SK-N-SH (cell line): ENCODE data around the gene OAS2. TPM values are rescaled to one million over a fixed set of nuclear protein-coding genes. Genes with fewer than 3 reads are reported as not detected.

ENCODE experiments used
- CTCF ChIA-PET: fragments of 300-600, 350-600 bp; formaldehyde crosslinking; extraction: SDS; loops from one replicate; lab custom pipeline; 2021; lab: Yijun Ruan, JAX
- POLR2A ChIA-PET: fragments of 350-600 bp; sonication (Branson Sonifier 250); formaldehyde crosslinking; extraction: SDS; loops from one replicate; lab custom pipeline; 2020; ENCODE audit warnings: antibody characterized with exemption, inconsistent platforms; lab: Yijun Ruan, JAX
- DNase-seq: peaks from one replicate; pipeline ENCODE4 v3.0.0; 2012
- H2AFZ ChIP-seq: fragments of 200-600 bp; sonication (generic); 2 replicates; pipeline ENCODE4 v1.8.1; 2016; ENCODE audit warnings: antibody characterized with exemption, mild to moderate bottlenecking, low read depth
- H3F3A ChIP-seq: fragments of 200-600 bp; sonication (generic); replicated peaks from 2 replicates; pipeline ENCODE3; 2016; ENCODE audit warnings: antibody characterized with exemption, mild to moderate bottlenecking; ENCODE audit not compliant: insufficient read depth
- H3K27ac ChIP-seq, 2 experiments: fragments of 200-500 bp in 1 of 2; fragments of 200-600 bp in 1 of 2; sonication (Bioruptor generic) in 1 of 2; sonication (generic), shearing (Covaris generic) in 1 of 2; 2 replicates each; pipeline versions ENCODE4 v1.5.1 to v1.6.1; 2014 to 2016; ENCODE audit warnings: low read depth in 2 of 2, inconsistent platforms in 1 of 2, low read length in 1 of 2, mild to moderate bottlenecking in 1 of 2, mixed read lengths in 1 of 2
- H3K27me3 ChIP-seq: fragments of 200-600 bp; sonication (generic), shearing (Covaris generic); 2 replicates; pipeline ENCODE4 v1.6.1; 2016; ENCODE audit warnings: mixed run types; ENCODE audit not compliant: insufficient read depth
- H3K36me3 ChIP-seq, 2 experiments: fragments of 200-500 bp in 1 of 2; fragments of 200-600 bp in 1 of 2; sonication (Bioruptor generic) in 1 of 2; sonication (generic) in 1 of 2; replicated peaks in 1 of 2; 2 replicates each; pipeline versions ENCODE3 to v1.5.1; 2014 to 2016; ENCODE audit warnings: low read length in 1 of 2, mild to moderate bottlenecking in 1 of 2; ENCODE audit not compliant: insufficient read depth in 2 of 2, control insufficient read depth in 1 of 2
- H3K4me1 ChIP-seq, 2 experiments: fragments of 200-500 bp in 1 of 2; fragments of 200-600 bp in 1 of 2; sonication (Bioruptor generic) in 1 of 2; sonication (generic), shearing (Covaris generic) in 1 of 2; 2 replicates each; pipeline versions ENCODE4 v1.5.1 to v1.6.1; 2014 to 2016; ENCODE audit warnings: low read depth in 1 of 2, low read length in 1 of 2, mixed run types in 1 of 2; ENCODE audit not compliant: insufficient read depth in 2 of 2, control insufficient read depth in 1 of 2
- H3K4me2 ChIP-seq: fragments of 200-600 bp; sonication (generic), shearing (Covaris generic); 2 replicates; pipeline ENCODE4 v1.6.1; 2017; ENCODE audit warnings: mixed run types
- H3K4me3 ChIP-seq, 2 experiments: fragments of 200-500 bp in 1 of 2; fragments of 200-600 bp in 1 of 2; sonication (Bioruptor generic) in 1 of 2; sonication (generic), shearing (Covaris generic) in 1 of 2; 2 replicates each; pipeline versions ENCODE4 v1.5.1 to v1.8.1; 2014 to 2016; ENCODE audit warnings: low read depth in 2 of 2, inconsistent platforms in 1 of 2, low read length in 1 of 2, mild to moderate bottlenecking in 1 of 2, mixed read lengths in 1 of 2, moderate library complexity in 1 of 2
- H3K79me2 ChIP-seq: fragments of 200-600 bp; sonication (generic); 2 replicates; pipeline ENCODE4 v1.8.1; 2017; ENCODE audit warnings: mild to moderate bottlenecking; ENCODE audit not compliant: insufficient read depth
- H3K9ac ChIP-seq: fragments of 200-600 bp; sonication (generic); 2 replicates; pipeline ENCODE4 v1.6.1; 2017; ENCODE audit warnings: mixed run types
- H3K9me2 ChIP-seq: fragments of 200-600 bp; sonication (generic); 2 replicates; pipeline ENCODE4 v1.6.1; 2017; ENCODE audit warnings: mixed run types
- H3K9me3 ChIP-seq: fragments of 200-600 bp; sonication (generic); 2 replicates; pipeline ENCODE4 v1.6.1; 2017; ENCODE audit warnings: mixed run types, mild to moderate bottlenecking, moderate library complexity
- H4K20me1 ChIP-seq: fragments of 200-600 bp; sonication (generic); 2 replicates; pipeline ENCODE4 v1.6.1; 2017; ENCODE audit warnings: mild to moderate bottlenecking, mixed run types; ENCODE audit not compliant: insufficient read depth
- ELF1 ChIP-seq: IDR thresholded peaks from 2 replicates; pipeline ENCODE4 v1.4.0; 2012
- EP300 ChIP-seq, 2 experiments: IDR thresholded peaks; 2 replicates each; pipeline versions ENCODE4 v1.4.0 to v1.6.1; 2012; ENCODE audit warnings: borderline replicate concordance in 1 of 2, low read depth in 1 of 2, low read length in 1 of 2
- FOSL2 ChIP-seq: IDR thresholded peaks from 2 replicates; pipeline ENCODE4 v1.4.0; 2012; ENCODE audit warnings: low read depth, mild to moderate bottlenecking, moderate library complexity, borderline replicate concordance
- FOXJ3 ChIP-seq: sonication (generic); formaldehyde crosslinking; IDR thresholded peaks from 2 replicates; pipeline ENCODE4 v1.5.1; 2020; ENCODE audit warnings: mild to moderate bottlenecking, missing genetic modification reagents
- NRF1 ChIP-seq: IDR thresholded peaks from 2 replicates; pipeline ENCODE4 v1.6.1; 2012; ENCODE audit warnings: low read depth, mild to moderate bottlenecking, low read length
- RCOR1 ChIP-seq: fragments of 150-350 bp; IDR thresholded peaks from 2 replicates; pipeline ENCODE4 v1.6.1; 2017; ENCODE audit warnings: antibody characterized with exemption, low read length
- REST ChIP-seq: IDR thresholded peaks from 2 replicates; pipeline ENCODE4 v1.6.1; 2012; ENCODE audit warnings: mild to moderate bottlenecking, low read depth, low read length, moderate library complexity
- RXRA ChIP-seq: IDR thresholded peaks from 2 replicates; pipeline ENCODE4 v1.4.0; 2012; ENCODE audit warnings: low read depth, mild to moderate bottlenecking, borderline replicate concordance
- SIN3A ChIP-seq: IDR thresholded peaks from 2 replicates; pipeline ENCODE4 v1.6.1; 2012; ENCODE audit warnings: low read depth, mild to moderate bottlenecking, low read length, moderate library complexity, borderline replicate concordance
- TAF1 ChIP-seq: IDR thresholded peaks from 2 replicates; pipeline ENCODE4 v1.6.1; 2012; ENCODE audit warnings: low read depth, mild to moderate bottlenecking, low read length, moderate library complexity, borderline replicate concordance
- USF2 ChIP-seq: fragments of 150-350 bp; IDR thresholded peaks from 2 replicates; pipeline ENCODE4 v1.6.1; 2017; ENCODE audit warnings: antibody characterized with exemption, low read length, low read depth, borderline replicate concordance
- YY1 ChIP-seq: IDR thresholded peaks from 2 replicates; pipeline ENCODE4 v1.4.0; 2012; ENCODE audit warnings: low read depth, mild to moderate bottlenecking
- ZBTB33 ChIP-seq: IDR thresholded peaks from 2 replicates; pipeline ENCODE4 v1.4.0; 2012; ENCODE audit warnings: low read depth, borderline replicate concordance
- WGBS: methylation state at CpG from one replicate; pipeline ENCODE4 v1.1.6; 2017; ENCODE audit warnings: low lambda C conversion rate; 5-methylcytosine and 5-hydroxymethylcytosine counted together
- polyA plus RNA-seq, 3 experiments: library from polyadenylated mRNA; depleted of rRNA; stranded (reverse); fragments of >200 nt; gene quantifications; 2 replicates each; pipeline ENCODE4 v1.2.3, GENCODE V29; 2012
- TF ChIP-seq, protein P1 (sequence below): fragments of 150-350 bp; IDR thresholded peaks from 2 replicates; pipeline ENCODE4 v1.6.1; 2016; ENCODE audit warnings: mild to moderate bottlenecking, low read depth, low read length
- TF ChIP-seq, protein P2 (sequence below): fragments of 200-600 bp; sonication (generic); IDR thresholded peaks from 2 replicates; pipeline ENCODE4 v1.6.1; 2017; ENCODE audit warnings: antibody characterized with exemption, mild to moderate bottlenecking, moderate library complexity
- TF ChIP-seq, protein P3 (sequence below): IDR thresholded peaks from 2 replicates; pipeline ENCODE4 v1.4.0; 2012; ENCODE audit warnings: low read depth, borderline replicate concordance

The OAS2 gene
- polyA plus RNA-seq, 1 of the 3 experiments (the other 2 are of a cell fraction): not detected

GRCh38 chr12:112987561-112987960, 9.2 kb downstream of the OAS2 start:
- ChIA-PET CTCF (no interaction called here), POLR2A (no interaction called here)
- H3K4me1 ChIP-seq: no peaks in the 10 kb centered on the region
- H3F3A ChIP-seq: no peaks in the 10 kb centered on the region
- TF ChIP-seq FOXJ3 (CRISPR knock-in tag): no peak
- TF ChIP-seq, protein P1, sequence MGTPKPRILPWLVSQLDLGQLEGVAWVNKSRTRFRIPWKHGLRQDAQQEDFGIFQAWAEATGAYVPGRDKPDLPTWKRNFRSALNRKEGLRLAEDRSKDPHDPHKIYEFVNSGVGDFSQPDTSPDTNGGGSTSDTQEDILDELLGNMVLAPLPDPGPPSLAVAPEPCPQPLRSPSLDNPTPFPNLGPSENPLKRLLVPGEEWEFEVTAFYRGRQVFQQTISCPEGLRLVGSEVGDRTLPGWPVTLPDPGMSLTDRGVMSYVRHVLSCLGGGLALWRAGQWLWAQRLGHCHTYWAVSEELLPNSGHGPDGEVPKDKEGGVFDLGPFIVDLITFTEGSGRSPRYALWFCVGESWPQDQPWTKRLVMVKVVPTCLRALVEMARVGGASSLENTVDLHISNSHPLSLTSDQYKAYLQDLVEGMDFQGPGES: no peak
- TF ChIP-seq NRF1: no peak
- TF ChIP-seq, protein P2, sequence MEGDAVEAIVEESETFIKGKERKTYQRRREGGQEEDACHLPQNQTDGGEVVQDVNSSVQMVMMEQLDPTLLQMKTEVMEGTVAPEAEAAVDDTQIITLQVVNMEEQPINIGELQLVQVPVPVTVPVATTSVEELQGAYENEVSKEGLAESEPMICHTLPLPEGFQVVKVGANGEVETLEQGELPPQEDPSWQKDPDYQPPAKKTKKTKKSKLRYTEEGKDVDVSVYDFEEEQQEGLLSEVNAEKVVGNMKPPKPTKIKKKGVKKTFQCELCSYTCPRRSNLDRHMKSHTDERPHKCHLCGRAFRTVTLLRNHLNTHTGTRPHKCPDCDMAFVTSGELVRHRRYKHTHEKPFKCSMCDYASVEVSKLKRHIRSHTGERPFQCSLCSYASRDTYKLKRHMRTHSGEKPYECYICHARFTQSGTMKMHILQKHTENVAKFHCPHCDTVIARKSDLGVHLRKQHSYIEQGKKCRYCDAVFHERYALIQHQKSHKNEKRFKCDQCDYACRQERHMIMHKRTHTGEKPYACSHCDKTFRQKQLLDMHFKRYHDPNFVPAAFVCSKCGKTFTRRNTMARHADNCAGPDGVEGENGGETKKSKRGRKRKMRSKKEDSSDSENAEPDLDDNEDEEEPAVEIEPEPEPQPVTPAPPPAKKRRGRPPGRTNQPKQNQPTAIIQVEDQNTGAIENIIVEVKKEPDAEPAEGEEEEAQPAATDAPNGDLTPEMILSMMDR: no peak
- TF ChIP-seq, protein P3, sequence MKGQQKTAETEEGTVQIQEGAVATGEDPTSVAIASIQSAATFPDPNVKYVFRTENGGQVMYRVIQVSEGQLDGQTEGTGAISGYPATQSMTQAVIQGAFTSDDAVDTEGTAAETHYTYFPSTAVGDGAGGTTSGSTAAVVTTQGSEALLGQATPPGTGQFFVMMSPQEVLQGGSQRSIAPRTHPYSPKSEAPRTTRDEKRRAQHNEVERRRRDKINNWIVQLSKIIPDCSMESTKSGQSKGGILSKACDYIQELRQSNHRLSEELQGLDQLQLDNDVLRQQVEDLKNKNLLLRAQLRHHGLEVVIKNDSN: no peak
- TF ChIP-seq ZBTB33: no peak
- TF ChIP-seq EP300 (IDR thresholded peaks at IDR 0.05; ENCODE audit: borderline replicate concordance in 1 of 2, low read depth in 1 of 2, low read length in 1 of 2): no peak
- TF ChIP-seq REST: no peak
- TF ChIP-seq RCOR1: no peak
- TF ChIP-seq YY1: no peak
- no peak for TF ChIP-seq USF2
- TF ChIP-seq SIN3A: no peak
- TF ChIP-seq ELF1: no peak
- TF ChIP-seq FOSL2: no peak
- no peak for TF ChIP-seq RXRA
- no peak for TF ChIP-seq TAF1
- H3K4me3 ChIP-seq: no peak overlapping the region
- H3K27ac ChIP-seq: no peak overlapping the region
- no peak for DNase-seq
- no peaks in the 10 kb centered on the region for H3K27me3 ChIP-seq
- 55% methylated on average over 2 of the region's 2 CpGs for WGBS
- no peak overlapping the region for H3K9ac ChIP-seq
- no peak overlapping the region for H2AFZ ChIP-seq
- no peak overlapping the region for H3K4me2 ChIP-seq
- H3K9me2 ChIP-seq: no peaks in the 10 kb centered on the region
- H3K9me3 ChIP-seq: no peaks in the 10 kb centered on the region
- no peaks in the 10 kb centered on the region for H4K20me1 ChIP-seq
- no peaks in the 10 kb centered on the region for H3K36me3 ChIP-seq
- no peaks in the 10 kb centered on the region for H3K79me2 ChIP-seq
